Skin epidermis (tissue), 12 donors: Measurements from ENCODE around the gene PACSIN2.
"Not testable (repeated sequence)": the region's sequence is repeated elsewhere in the genome, so short reads cannot be mapped to it uniquely, and the experiment has no call there.

ENCODE experiments used
- H3K27ac ChIP-seq, 21 experiments: fragments of 200-600 bp; sonication (generic) in 11 of 21; one replicate each; pipeline ENCODE4 v1.5.0; 2020; ENCODE audit warnings: mild to moderate bottlenecking in 3 of 21, inconsistent platforms in 2 of 21, moderate library complexity in 2 of 21
- H3K4me3 ChIP-seq, 7 experiments: fragments of 200-600 bp; sonication (generic) in 2 of 7; one replicate each; pipeline ENCODE4 v1.5.0; 2020; ENCODE audit warnings: inconsistent platforms in 2 of 7, mild to moderate bottlenecking in 2 of 7, moderate library complexity in 1 of 7

Gene PACSIN2

DNA sequence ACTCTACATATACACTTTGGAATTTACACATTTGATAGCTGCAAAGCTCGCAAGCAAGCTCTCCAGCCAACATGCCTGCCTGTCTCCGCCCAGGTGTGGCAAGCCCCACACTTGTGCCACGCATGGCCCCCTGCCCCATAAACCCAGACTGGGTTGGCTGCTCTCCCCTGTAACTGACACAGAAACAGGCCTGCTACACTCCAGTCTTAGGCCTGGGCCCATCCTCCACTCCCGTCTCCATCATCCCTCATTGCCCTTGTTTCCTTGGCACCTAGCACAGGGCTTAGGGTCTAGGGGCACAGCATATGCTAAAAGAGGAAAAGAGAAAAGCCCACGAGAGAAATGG, 41.4 kb downstream of the PACSIN2 start:
- Histone ChIP-seq H3K4me3 (no peak overlapping the region), H3K27ac (peak overlapping the region in 8 of 21 experiments; percentile 8 to 50 (median 20))

- Histone ChIP-seq H3K4me3 (no peak overlapping the region), H3K27ac (peak overlapping the region in 5 of 21 experiments; percentile 14 to 50 (median 15))
Measured at GRCh38 chr22:42972649-42973535, 42.1 kb downstream of the PACSIN2 start.

GRCh38 chr22:42971473-42971860, 43.5 kb downstream of the PACSIN2 start:
- not testable (repeated sequence) for H3K27ac ChIP-seq, H3K4me3 ChIP-seq

DNA sequence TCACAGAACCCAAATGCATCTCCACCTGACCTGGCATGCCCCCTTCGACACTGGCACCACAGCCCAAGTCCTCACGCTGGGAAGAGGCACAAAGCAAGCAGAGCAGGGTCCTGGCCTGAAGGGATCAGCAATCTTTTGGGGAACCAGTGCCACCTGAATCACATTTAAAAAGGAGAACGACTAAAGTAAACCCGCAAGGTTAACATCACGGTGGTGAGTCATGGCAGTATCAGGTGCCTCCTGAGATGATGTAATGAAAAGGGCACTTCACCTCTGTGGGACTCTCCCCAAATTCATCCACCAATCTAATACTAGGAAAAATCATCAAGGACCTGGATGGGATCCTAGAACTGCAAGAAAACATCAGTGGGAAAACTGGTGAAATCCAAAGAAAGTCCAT, 44.9 kb downstream of the PACSIN2 start:
- Histone ChIP-seq H3K4me3 (no peak overlapping the region), H3K27ac (peak overlapping the region in 9 of 21 experiments; percentile 11 to 68 (median 54))

DNA sequence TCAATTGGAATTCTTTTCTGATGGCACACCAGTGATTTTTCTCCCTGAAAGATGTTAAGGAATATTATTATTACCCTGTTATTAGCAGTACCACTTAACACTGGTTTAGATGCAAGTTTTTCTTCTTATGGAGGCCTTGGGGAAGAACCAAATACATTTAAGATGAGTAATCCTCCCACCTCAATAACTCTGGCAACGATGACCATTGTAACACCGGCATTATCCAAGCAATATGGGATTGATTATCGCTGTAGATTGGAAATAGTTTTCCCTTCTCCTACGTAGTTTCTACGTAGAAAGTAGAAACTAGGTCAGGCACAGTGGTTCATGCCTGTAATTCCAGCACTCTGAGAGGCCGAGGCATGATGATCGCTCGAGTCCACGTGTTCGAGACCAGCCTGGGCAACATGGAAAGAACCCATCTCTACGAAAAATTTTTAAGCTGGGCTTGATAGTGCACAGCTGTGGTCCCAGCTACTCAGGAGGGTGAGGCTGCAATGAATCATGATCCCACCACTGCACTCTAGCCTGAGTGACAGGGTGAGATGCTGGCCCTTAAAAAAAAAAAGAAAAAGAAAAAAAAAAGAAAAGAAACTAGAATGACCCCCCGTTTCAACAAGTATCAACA, 45.5 kb downstream of the PACSIN2 start:
- no peak overlapping the region for H3K4me3 ChIP-seq
- peak overlapping the region in 11 of 21 experiments; percentile 11 to 68 (median 53) for H3K27ac ChIP-seq

DNA sequence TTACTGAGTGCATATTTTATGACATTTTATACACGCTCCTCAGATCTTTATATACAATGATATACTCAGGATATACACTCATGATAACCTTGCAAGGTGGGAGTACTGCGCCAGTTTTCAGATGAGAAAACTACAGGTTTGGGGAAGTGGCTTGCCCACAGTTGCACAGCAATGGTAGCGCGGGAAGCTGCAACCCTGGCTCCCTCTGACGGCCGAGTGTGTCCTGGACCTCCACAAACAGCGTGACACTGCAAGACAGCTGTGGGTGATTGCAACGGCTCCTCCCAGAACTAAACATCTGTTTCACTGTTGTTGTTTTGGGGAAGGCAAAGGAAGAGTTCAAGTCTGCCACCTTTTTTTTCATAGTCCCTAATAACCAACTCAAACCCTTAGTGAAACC, 47.0 kb downstream of the PACSIN2 start:
- Histone ChIP-seq H3K4me3 (no peak overlapping the region), H3K27ac (peak overlapping the region in 5 of 21 experiments; percentile 10 to 75 (median 67))

DNA sequence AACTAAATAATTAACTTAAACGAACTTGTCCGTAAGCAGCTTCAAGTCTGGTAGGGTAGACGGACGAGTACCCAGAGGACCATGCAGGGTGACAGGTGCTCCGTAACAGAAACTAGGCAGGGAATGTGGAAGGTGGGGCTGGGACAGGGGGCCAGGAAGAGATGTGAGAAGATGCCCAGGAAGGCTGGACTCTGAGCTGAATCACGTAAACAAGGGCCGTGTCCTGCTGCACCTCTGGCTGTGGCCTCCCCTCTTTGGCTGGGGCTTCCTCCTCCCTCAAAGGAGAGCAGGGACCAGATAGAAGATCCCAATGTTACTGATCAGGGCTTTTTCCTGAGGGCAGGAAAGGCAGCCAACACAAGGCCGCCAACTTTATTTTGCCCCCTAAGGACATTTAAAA, 47.9 kb downstream of the PACSIN2 start:
- Histone ChIP-seq H3K4me3 (no peak overlapping the region), H3K27ac (peak overlapping the region in 4 of 21 experiments; percentile 5 to 44 (median 24))

DNA sequence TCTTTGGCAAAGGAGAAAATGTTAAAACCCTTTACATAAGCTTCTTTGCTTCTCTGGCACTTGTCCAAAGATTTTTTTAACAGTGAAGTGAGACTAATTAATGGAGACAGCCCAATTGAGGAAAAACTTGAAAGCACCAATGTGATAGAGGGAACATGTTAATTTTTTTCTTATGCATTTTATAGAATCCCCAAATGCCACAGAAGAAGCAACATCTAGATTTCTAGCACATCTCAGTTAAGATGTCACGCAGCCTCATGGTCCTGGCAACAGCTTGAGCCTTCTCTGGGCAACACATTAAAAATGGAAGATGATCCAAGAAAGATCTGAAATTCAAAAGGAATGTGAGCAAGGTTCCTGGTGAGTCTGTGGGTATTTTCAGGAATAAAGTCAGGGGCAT, 48.5 kb downstream of the PACSIN2 start:
- Histone ChIP-seq H3K27ac (peak overlapping the region in 2 of 21 experiments; percentile 11 to 41), H3K4me3 (no peak overlapping the region)

DNA sequence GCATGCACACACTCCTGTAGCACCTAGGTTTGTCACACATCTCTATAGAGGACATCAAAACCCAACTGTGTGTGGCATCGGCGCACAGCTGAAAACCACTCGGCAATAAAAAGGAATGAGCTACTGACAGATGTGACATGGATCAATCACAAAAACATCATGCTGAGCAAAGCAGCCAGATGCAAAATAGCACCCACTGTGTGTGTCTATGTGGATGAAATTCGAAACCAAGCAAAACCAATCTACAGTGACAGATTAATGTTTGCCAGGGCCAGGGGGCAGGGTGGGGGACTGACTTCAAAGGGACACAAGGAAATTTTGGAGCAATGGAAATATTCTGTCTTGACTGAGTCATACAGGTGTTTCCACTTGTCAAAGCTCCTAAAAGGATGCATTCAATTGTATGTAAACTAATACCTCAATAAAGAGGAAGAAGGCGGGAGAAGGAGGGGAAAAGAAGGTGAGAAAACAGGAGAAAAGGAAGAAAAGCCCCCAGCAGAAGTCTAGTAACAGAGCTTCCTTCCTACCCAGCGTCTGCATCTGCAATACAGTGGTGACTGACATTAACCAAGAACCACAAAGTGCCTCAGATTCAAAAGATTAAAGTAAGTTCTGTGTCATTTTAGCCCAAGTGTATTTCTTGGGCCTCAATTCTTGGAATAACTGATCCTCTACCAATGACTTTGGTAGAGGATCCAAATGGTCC, 49.8 kb downstream of the PACSIN2 start:
- H3K27ac ChIP-seq = peak overlapping the region in 3 of 21 experiments; percentile 21 to 47 (median 30)
- no peak overlapping the region for H3K4me3 ChIP-seq

DNA sequence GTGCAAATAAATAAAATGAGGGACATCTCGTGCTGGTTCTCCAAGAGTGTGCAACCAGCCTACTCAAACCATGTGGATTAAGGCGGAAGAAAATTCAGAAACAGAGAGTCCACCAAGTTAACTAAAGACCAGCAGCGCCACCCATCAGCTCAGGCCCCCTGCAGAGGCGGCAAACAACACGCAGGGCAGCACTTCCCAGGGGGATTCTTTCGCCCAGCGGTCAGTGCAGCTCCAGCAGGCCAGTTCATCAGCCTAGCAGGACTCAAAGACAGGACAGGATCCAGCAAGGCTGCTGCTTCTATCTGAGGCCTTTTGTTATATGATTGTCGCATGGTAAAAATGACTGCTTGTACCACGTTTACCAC, 51.7 kb downstream of the PACSIN2 start:
- peak overlapping the region in 4 of 21 experiments; percentile 27 to 71 (median 44) for H3K27ac ChIP-seq
- H3K4me3 ChIP-seq = no peak overlapping the region

GRCh38 chr22:42962295-42963230, 52.4 kb downstream of the PACSIN2 start:
- H3K4me3 ChIP-seq = no peak overlapping the region
- peak overlapping the region in 11 of 21 experiments; percentile 27 to 71 (median 41) for H3K27ac ChIP-seq

DNA sequence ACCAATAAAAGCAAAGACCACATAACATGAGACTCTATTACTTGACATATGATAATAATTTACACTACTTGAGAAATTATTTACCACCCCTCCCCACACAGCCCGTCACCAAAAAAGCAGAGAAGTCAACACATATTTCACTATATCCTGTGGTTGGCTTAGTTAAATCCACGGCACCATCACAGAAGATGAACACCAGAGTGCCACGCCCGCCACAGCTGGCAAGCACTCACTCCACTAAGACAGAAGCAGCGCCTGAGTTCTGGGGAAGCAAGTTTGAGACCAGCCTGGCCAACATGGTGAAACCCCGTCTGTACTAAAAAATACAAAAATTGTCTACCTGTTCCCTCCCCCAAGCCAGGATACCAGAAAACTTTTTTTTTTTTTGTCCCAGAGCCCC, 53.1 kb downstream of the PACSIN2 start:
- H3K4me3 ChIP-seq = no peak overlapping the region
- H3K27ac ChIP-seq = peak overlapping the region in 9 of 21 experiments; percentile 6 to 71 (median 41)

DNA sequence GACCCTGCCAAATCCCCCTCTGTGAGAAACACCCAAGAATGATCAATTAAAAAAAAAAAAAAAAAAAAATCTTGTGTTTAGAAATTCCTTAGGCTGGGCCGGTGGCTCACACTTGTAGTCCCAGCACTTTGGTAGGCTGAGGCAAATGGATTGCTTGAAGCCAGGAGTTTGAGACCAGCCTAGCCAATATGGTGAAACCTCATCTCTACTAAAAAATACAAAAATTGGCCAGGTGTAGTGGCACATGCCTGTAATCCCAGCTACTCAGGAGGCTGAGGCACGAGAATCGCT, 53.6 kb downstream of the PACSIN2 start:
- H3K27ac ChIP-seq = peak overlapping the region in 5 of 21 experiments; percentile 27 to 71 (median 42)
- not testable (repeated sequence) for H3K4me3 ChIP-seq

DNA sequence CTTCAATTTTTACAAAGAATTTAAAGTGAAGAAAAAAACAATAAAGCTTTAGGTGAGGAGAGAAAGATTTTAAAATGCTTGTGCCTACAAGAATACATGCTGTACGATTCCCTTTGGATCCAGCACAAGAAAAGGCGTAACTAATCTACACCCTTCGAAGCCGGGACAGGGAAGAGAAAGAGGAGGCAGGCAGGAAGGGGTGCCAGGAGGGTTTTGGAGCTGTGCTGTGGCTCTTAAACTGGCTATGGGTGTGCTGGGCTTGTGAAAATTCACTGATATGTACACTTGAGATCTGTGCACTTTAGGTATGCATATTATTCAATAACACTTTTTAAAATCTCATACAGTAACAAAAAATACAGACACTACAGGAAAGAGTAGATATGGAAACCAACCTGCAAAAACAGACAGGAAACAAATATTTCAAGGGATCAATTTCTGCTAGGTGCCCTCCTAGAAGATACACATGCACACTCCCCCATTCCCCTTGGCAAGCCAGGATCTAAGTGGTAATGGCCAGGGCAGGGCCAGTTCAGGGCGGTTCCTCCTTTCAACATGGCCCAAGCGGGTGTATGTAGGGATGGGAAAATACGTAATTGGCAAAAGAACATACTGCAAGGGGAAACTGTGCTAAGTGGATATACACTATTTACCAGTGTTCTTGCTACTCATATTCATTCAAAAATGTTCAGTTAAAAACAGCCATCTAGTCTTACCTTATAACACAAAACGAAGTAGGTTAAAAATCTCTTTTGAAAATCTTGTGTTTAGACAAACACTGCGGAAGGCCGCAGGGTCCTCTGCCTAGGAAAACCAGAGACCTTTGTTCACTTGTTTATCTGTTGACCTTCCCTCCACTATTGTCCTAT, 54.2 kb downstream of the PACSIN2 start:
- Histone ChIP-seq H3K4me3 (no peak overlapping the region), H3K27ac (peak overlapping the region in 9 of 21 experiments; percentile 2 to 71 (median 31))

DNA sequence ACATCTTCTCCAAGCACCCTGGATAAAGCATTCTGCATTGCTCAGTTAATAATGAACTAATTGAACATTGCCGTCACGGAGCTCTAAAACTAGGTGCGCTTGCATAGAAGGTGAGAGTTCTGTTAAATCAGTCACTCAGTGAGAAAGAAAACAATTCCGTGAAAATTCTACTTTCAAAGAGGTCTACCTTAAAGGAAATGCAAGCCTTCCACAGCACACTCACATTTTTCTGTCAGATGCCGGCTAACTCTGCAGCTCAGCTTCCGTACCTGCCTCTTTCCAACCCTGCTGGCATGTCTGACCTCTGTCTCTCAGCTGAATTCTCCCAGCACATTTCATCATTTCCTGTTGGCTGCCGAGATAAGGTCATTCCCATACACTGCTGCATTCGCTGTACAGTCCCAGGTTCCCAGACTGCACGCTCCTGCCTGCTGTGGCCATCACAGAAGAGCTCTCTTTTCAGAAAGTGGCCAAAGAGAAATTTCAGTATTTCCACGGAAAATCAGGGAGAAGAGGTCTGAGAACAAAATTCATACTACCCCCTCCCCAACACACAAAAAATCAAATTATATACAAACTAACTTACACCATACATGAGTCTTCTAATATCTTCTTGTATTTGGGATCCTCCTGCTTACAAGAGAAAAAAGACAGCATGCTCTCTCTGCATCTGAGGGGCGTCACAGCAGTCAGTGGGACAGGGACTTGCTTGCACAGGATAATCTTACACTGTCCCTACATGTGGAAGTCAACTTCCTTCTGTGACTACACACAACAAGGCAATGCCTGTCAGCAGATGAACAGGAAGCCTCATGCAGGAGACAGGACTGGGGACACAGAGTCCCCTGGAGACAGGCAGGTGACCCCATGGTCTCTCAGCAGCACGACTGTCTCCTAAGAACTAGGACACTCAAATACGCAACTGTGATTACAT, 55.1 kb downstream of the PACSIN2 start:
- H3K4me3 ChIP-seq = no peak overlapping the region
- H3K27ac ChIP-seq = peak overlapping the region in 10 of 21 experiments; percentile 2 to 71 (median 20)

- Histone ChIP-seq H3K4me3 (no peak overlapping the region), H3K27ac (peak overlapping the region in 2 of 21 experiments; percentile 8 to 49)
Measured at GRCh38 chr22:42958937-42959336, 56.0 kb downstream of the PACSIN2 start.

DNA sequence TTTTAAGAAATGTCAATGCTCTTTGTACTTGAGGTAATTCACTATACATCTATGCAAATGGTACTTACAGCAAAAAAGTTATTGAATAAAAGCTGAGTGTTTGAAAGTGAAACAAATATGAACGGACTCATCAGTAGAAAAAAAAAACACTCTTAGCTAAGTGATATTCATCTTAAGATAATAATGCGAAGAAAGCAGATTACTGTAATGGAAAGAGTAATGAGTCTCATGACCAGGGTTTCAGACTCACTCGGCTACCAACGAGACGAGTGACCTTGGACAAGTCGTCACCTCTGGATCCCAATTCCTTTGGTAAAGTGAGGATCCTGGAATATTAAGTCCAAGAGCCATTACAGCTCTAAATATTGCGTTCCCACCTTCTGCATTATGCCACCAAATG, 57.0 kb downstream of the PACSIN2 start:
- Histone ChIP-seq H3K4me3 (no peak overlapping the region), H3K27ac (no peak overlapping the region)
